ENCODE measurements around the gene EGLN1.

The EGLN1 gene

DNA sequence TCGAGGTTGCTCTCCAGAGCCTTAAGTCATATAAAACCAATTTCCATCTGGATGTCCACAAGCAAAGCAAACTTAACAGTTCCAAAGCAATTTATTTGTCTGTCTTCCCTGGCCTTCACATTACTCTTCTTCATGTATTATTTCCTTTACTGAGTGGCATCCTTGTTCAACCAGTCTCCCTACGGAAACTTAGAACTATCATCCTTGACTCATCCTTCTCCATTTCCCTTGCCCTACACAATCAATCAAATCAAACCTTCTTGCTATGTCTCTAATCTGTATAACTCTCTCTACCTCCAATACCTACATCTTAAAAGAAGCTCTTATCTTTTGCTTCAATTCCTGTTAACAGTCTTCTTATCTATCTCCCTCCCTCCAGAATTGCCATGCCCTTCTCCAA lies 25.4 kb downstream of the EGLN1 start:
- no peak for DNase-seq (ENCODE audit: low read depth in 2 of 2)

DNA sequence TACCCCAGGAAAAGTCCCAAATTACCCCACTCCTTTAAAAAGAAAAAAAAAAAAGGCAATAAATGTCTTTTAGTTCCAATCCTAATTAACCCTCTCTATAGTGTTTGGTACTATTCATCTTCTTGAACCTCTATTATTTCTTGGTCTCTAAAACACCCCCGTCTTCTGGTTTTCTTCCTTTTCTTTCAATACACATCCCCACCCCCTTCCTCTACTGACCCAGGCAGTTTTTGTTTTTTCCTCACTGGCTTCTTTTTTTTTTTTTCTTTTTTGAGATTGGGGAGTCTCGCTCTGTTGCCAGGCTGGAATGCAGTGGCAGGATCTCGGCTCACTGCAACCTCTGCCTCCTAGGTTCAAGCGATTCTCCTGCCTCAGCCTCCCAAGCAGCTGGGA lies 26.1 kb downstream of the EGLN1 start:
- no peak for DNase-seq (ENCODE audit: low read depth in 2 of 2)

DNA sequence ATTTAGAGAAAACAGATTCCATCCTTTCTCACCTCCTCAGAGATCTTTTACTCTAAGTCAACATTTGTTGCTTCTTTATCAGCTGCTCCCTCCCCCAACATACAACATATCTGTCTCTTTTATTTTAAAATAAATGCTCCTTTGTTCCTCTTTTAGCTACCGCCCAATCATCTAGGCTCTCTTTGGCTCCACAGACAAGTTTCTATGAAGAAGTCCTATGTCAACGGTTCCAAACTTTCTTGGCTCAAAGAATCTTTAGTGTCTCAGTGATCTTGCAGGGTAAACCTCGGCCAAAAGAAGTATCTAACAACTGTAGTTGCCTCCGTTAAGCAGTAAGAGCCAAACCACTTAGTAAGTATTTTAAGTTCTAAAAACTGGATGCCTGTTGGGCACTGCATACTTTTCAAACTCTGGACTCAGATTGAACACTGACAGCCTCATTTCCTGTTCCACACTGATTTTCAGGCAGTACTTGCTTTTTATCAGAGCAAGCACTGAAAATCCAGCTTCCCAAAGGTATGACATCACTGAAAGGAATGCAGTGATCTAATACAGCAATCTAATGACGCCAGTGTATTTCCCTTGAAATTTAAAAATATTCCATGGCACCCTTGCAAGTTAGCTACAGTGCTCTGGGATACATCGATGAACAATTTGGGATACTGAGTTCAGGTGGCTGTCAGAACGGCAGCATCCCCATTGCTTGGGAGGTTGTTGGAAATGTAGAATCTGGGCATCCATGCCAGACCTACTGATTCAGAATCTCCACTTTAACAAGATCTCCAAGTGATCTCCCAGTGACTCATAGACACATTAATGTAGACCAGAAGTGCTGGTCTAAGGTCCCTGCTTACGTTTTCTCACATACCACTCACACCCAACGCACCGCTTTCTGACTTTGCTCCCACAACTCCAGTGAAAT lies 26.8 kb downstream of the EGLN1 start:
- no peak for DNase-seq (ENCODE audit: low read depth in 2 of 2)

DNA sequence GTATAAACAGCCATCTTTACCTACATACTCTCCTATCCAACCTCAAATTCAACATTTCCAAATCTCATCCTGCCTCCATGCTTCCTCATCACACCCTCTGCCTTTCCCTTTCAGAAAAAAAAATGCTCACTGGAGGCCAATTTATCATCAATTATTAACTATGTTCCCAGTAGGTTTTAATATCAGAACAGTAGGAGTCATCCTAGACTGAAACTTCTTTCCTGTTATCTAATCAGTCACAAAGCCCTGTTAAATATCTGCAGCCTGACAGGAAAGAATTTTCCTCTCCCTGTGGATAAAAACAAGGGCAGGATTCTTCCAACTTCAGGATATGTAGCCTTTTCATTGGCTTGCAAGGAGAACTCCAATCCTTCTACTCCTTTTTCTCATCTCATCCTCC lies 28.4 kb downstream of the EGLN1 start:
- DNase-seq (ENCODE audit: low read depth in 2 of 2), result no peak

DNA sequence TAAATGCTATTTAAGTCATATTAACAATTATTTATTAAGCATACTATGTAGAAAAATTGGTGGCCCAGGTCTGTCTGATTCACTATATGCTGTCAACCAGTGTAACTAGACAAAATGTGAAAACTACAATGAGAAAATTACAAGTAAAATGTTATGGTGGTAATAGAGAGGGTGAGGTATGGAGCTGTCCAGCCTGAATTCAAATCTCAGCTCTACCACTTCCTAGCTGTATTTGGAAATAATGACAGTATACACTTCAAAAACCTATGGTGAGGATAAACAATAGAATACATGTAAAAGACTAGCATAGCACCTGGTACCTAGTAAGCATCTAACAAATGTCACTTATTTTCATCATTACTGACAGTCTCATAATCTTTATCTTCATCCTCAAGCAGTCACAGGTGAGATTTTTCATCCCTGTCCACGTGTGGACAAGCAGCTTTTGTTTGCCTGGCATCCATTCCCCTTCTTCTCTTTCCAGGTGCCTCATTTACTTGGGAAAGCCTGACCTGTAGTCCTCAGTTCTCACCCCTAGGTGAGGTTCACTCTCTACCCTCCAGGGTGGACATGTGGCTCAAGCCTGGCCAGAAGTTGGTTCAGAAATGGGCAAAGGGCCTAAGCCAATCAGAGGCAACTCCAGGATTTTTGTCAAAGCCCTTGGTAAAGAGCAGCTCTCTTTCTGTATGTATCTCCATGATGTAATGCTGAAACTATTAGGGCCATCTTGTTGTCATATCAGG lies 29.5 kb downstream of the EGLN1 start:
- no peak for DNase-seq (ENCODE audit: low read depth in 2 of 2)

DNA sequence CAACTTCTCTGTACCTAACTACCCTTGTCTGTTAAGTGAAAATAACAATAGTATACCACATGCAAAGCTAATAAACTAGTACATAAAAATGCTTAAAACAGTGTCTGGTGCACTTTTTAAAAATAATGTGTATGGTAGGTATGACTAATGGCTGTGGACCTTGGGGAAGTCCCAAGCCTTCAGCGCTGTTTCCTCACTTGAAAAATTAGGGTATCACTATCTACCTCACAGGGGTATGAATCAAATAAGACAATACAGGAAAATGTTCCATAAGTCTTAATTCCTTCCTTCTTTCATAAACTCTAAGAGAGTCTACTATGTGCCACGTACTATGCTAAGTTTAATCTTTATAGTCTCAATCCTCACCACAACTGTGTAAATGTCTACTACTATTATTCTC lies 32.0 kb downstream of the EGLN1 start:
- DNase-seq (ENCODE audit: low read depth in 2 of 2), result no peak

DNA sequence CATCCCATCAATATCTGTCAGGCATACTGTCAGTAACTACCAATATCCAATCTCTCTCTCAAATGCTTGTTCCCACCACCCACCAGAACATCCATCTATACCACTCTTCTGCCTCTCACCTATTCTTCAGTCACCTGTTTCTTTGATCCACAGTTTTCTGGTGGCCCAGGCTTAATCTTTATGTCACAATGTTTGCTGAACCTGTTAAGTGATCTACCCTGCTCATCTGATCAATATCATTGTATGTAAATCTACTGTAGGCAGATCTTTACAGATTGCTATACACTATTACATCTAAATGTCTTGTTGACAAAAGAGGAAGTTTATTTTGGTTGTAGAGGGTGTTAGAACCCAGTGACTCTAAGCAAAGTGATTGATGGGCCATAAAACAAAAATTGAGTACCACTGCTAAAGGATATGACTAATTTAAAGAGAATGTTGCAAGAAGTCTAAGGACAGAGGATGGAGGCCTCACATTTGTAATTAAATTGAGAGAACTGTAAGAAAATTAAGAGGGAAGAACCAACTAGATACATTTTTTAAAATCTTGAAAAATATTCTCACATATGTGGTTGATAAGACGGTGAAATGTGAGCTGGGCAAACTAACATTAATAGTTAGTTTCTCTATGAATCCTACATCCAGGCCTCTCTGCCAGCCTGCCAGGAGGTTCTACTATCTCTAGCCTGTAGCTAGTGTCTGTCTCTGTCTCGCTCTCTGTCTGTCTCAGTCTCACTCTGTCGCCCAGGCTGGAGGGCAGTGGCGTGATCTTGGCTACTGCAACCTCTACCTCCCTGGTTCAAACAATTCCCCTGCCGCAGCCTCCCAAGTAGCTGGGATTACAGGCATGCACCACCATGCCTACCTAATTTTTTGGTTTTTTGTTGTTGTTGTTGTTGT lies 34.1 kb downstream of the EGLN1 start:
- DNase-seq (ENCODE audit: low read depth in 2 of 2), result no peak

DNA sequence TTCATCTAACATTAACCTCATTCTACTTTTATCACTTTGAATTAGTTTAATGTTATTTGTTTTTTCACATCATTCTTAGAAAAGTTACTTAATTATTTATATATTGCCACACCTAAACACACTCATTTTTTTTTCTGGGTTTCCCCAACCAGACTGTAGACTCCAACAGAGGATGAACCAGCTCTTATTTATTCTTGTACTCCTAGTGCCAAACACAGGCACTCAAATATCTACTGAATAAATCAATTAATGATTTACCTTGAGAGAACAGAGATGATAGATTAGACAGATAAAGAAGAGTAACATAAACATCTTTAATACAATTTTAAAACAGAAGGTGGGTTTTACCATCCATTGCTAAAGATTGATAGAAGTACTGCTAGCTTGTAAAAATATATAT lies 35.6 kb downstream of the EGLN1 start:
- no peak for DNase-seq (ENCODE audit: low read depth in 2 of 2)

DNA sequence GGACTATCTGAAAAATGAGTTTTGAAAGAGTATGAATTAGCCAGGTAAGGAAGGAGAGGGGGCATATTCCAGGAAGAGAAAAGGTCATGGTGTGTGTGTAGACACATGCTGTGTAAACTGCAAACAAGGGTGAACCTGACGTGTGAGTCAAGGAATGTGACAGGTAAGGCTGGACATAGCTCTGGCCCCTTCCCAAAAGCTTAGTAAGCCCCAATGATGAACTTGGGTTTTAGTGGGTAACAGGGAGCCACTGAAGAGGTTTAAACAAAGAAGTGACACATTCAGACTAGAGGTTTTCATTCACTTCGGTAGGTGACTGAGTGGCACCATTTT lies 36.7 kb downstream of the EGLN1 start:
- no peak for DNase-seq (ENCODE audit: low read depth in 2 of 2)

DNA sequence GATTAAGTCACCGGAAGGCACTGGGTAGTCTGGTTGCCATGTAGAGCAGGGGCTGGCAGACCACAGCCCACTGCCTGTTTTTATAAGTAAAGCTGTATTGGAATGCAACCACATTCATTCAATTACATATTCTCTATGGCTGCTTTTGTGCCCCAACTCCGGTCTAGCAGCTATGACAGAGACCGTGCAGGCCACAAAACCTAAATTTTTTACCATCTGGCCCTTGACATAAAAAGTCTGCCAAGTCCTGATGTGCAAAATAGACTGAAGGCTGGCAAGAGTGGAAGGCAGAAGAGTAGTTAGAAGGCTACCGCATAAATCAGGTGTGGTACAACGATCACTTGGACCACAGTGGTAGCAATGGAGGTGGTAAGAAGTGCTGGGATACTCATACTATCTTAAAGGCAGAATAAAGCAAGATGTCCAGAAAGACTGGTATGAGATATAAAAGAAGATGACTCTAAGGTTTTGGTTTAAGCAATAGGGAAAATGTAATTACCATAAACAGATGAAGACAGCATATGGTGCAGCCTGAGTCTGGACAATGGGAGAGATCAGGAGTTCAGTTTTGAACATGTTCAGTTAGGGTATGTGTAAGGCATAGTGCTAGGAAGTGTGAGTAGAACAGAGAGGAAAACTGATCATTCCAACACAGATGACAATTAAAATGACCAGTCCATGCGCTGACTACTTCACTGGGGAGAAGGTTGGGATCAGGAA lies 37.2 kb downstream of the EGLN1 start:
- DNase-seq (ENCODE audit: low read depth in 2 of 2), result no peak

DNA sequence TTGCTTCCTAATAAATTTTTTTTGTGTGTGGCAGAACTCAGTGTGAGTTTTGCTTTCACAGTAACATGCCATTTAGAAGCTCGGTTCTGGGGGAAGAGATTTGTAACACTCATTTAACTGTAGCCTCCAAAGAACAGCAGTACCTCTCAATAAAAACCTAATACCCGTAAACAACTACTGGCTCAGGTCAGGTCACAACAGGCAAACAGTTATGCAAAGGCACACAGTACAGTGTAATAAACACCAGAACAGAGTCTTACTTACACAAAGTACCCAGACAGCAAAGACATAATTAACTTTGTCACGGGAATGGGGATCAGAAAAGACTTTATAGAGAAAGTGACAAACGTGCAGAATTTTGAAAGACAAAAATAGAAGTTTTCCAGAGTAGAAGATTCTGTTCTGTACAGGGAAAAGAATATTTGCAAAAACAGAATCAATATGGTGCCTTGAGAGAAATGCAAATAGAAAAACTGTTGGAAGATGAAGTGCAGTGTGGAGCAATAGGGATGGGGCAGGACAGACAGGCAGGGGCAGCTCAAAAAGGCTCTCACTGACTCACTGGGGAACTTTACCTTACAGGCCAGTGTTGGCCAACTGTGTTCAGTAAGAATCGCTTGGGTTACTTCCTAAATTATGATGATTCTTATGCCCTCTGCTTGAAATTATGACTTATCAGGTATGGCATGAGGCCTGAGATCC lies 38.8 kb downstream of the EGLN1 start:
- no peak for DNase-seq (ENCODE audit: low read depth in 2 of 2)

DNA sequence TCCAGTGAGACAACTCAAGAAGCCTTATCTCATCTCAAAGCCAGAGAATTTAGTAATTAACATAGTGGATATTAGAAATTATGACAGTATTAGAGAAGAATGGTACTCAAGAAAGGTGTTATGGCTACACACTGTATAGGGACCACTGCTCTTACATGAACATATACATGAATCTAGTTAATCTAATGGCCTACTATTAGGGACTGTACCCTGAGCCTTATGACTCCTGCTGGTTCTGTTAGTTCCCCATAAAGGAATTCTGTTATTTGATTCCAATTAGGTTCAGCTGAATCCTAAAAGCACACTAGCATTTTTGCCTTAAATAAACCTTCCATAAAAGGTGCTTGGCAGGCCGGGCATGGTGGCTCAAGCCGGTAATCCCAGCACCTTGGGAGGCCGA lies 39.7 kb downstream of the EGLN1 start:
- no peak for DNase-seq (ENCODE audit: low read depth in 2 of 2)

DNA sequence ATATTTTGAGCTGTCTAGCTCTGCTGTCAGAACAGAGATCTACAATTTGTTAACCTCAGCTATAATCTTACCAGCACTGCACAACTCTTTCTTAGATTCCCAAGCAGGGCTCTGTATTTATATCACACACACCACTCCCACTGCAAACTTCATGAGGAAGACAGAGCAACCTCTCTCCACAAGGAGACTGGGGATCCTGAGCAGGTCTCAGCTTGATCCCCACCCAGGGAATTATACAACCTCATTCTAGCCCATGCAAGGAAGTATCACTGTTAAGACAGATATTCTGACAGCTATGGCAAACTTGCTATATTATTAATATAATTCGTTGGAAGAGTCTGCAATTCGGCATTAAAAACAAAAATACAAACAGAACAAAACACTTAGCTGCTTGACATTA lies 40.4 kb downstream of the EGLN1 start:
- DNase-seq (ENCODE audit: low read depth in 2 of 2), result no peak

DNA sequence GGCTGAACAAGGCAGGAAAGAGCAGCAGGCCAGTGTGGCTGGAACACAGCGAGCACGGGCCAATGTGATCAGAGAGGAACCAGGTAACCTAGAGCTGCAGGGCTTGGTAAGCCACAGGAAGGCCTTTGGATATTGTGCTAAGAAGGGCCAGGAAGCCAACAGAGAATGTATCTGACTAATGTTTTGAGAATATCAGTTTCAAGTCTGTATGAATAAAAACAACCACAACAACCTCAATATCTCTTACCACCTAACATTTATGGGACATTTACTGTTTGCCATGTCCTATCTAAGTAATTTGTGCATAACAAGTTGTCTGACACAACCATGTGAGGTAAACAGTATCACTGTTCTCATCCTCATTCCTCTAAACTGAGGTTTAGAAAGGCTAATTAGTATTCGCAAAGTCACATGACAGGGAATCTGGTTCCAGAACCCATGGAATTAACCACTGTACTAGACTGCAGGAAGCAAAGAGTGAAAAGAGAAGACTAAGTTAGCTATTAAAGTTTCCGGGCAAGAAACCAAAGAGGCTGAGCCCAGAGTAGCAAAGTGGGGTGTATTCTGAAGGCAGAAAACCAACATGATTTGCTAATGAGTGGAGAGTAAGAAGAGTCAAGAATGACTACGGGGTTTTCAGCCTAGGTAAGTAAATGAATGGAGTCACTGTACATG lies 45.1 kb downstream of the EGLN1 start:
- DNase-seq (ENCODE audit: low read depth in 2 of 2), result no peak

DNA sequence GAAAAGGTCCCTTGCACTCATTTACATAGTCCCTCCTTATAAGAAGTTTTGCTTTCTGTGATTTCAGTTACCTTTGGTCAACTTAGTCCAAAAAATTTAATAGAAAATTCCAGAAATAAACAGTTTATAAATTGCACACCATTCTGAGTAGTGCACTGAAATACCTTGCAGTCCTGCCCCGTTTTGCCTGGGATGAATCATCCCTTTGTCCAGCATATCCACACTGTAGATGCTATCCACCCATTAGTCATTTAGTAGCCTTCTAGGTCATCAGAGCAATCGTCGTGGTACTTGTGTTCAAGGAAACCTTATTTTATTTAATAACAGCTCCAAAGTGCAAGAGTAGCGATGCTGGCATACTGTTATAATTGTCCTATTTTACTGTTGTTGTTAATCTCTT lies 46.0 kb downstream of the EGLN1 start:
- no peak for DNase-seq (ENCODE audit: low read depth in 2 of 2)

DNA sequence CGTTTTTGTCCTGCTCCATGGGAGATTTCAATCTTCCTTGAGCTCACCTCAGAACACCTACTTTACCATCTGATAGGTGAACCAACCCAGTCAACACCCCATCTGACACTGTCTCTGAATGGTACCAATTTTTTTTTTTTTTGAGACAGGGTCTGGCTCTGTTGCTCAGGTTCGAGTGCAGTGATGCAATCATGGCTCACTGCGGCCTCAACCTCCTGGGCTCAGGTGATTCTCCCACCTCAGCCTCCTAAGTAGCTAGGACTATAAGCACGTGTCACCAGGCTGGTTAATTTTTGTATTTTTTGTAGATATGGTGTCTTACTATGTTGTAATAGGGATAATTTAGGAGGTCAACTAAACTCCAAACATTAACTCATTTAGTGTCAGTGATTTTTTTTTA lies 47.7 kb downstream of the EGLN1 start:
- DNase-seq (ENCODE audit: low read depth in 2 of 2), result no peak

DNA sequence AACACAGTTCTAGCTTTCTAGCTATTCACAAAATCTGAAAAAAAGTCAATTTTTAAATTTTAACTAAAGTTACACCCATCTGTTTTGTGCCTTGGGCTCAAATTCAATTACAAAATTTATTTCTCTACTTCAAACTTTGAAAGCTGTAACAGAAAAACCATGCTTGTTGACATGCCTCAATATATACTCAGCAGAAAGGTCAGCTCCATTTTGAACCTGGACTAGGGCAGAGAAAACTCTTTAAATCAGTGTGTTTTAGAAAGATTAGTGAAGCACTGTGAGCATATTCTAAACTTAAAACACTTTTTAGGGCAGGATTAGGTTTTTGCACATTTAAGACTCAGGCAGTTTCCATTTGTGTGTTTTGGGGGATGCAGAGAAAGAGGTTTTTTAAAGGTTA lies 49.6 kb downstream of the EGLN1 start:
- no peak for DNase-seq (ENCODE audit: low read depth in 2 of 2)

DNA sequence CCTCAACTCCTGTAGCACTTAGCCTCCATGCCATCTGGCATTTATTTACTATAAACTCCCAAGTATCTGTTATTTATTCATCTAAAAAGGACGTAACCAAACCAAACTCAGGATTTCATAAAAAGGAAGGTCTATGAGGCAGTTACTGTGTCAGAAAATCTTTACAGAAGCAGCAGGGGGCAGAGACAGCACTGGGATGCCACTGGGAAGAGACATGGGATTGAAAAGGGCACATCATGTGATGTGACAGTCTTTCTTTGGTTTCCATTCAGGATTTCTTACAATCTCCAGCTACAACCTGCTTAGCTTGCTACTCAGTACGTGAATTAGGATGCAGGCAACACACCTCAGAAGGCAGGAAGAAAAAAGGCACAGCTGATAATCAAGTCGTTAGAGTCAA lies 52.8 kb downstream of the EGLN1 start:
- no peak for DNase-seq (ENCODE audit: low read depth in 2 of 2)

DNA sequence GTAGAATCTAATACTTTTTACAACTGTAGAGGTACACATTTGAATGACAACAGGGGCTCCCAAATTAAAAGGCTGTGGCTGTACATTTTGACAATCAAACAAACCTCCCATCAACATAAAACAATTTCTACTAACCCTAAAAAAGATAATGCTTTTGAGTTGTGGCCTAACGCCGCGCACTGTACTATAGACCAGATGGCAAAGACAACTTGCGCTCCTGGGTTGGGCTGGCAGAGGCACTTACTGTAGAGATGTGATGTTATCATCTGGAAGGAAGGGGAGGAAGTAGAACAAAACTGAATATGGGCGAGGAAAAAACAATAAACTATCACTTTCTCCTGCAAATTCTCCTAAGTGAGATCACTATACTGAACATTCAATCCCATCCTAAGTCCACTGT lies 57.9 kb downstream of the EGLN1 start:
- DNase-seq (ENCODE audit: low read depth in 2 of 2), result no peak

DNA sequence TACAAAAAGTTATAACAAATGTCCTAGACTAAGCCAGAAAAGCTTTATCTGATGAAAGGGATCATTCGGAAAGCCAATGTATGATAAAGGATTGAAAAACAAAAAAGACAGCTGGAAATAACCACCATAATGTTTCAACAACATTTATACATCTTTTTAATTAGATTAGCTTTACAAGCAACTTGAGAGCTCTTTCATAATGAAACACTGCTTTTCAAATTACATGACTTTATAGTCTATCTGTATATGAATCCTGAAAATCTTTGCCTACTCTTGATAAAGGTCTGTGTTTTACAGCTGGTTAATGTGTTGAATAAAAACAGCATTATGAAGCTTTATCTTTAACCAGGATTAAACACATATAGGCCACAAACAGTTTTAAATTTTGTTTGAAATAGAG lies 58.5 kb downstream of the EGLN1 start:
- DNase-seq (ENCODE audit: low read depth in 2 of 2), result no peak

DNA sequence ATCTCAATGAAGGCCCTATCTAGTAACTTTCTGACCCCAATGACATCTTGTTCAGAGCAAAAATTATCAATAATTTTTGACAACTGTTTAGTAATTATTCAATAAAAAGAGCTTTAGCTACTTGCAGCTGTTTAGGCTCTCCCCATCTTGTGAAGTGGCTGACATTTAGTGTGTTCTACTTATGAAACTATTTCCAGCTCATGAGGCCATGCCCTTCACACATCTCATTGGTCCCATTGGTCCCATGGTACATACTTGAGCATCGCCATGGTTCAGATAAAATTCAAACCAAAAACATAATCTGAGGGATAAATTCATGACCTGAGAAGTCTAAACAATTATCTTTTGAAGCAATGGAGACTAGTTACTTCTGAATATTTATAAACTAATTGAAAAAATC lies 59.8 kb downstream of the EGLN1 start:
- no peak for DNase-seq (ENCODE audit: low read depth in 2 of 2)
